OCI-LY1 (cell line): ENCODE results near the gene HYAL4.
"Not testable (repeated sequence)": the region's sequence is repeated elsewhere in the genome, so short reads cannot be mapped to it uniquely, and the experiment has no call there.

Source experiments
- H2AFZ ChIP-seq: fragments of 200-600 bp; sonication (generic), shearing (Covaris generic); 2 replicates; pipeline ENCODE4 v1.6.0; 2014; ENCODE audit warnings: antibody characterized with exemption, mild to moderate bottlenecking, low read length
- H3F3A ChIP-seq: fragments of 200-600 bp; sonication (generic), shearing (Covaris generic); 2 replicates; pipeline ENCODE4 v1.6.0; 2014; ENCODE audit warnings: mild to moderate bottlenecking, antibody characterized with exemption, low read length, moderate library complexity; ENCODE audit not compliant: insufficient read depth
- H3K27ac ChIP-seq: fragments of 200-600 bp; sonication (generic); 2 replicates; pipeline ENCODE4 v1.5.1; 2014; ENCODE audit warnings: low read length, mixed run types, mild to moderate bottlenecking, low read depth; ENCODE audit not compliant: poor library complexity, severe bottlenecking
- H3K27me3 ChIP-seq: fragments of 200-600 bp; sonication (generic); 2 replicates; pipeline ENCODE4 v1.6.0; 2014; ENCODE audit warnings: antibody characterized with exemption, mild to moderate bottlenecking, low read length, moderate library complexity; ENCODE audit not compliant: insufficient read depth
- H3K36me3 ChIP-seq: fragments of 200-600 bp; sonication (generic); 2 replicates; pipeline ENCODE4 v1.6.1; 2014; ENCODE audit warnings: mild to moderate bottlenecking, antibody characterized with exemption, low read length, moderate library complexity, mixed read lengths; ENCODE audit not compliant: insufficient read depth
- H3K4me1 ChIP-seq: fragments of 200-600 bp; sonication (generic); 2 replicates; pipeline ENCODE4 v1.5.1; 2014; ENCODE audit warnings: mild to moderate bottlenecking, low read length, moderate library complexity; ENCODE audit not compliant: insufficient read depth, severe bottlenecking
- H3K4me2 ChIP-seq: fragments of 200-600 bp; sonication (generic), shearing (Covaris generic); 2 replicates; pipeline ENCODE4 v1.6.1; 2014; ENCODE audit warnings: low read length
- H3K4me3 ChIP-seq: fragments of 200-600 bp; sonication (generic); 2 replicates; pipeline ENCODE4 v1.5.1; 2014; ENCODE audit warnings: low read length, low read depth, mild to moderate bottlenecking, mixed read lengths; ENCODE audit not compliant: poor library complexity, severe bottlenecking
- H3K79me2 ChIP-seq: fragments of 200-600 bp; shearing (Covaris generic); 2 replicates; pipeline ENCODE4 v1.6.1; 2016; ENCODE audit warnings: mixed run types, low read length, mixed read lengths; ENCODE audit not compliant: insufficient read depth
- H3K9ac ChIP-seq: fragments of 200-600 bp; sonication (generic), shearing (Covaris generic); 2 replicates; pipeline ENCODE4 v1.6.1; 2014; ENCODE audit warnings: mild to moderate bottlenecking, low read length, mixed read lengths
- H3K9me2 ChIP-seq: fragments of 200-600 bp; sonication (generic), shearing (Covaris generic); 2 replicates; pipeline ENCODE4 v1.6.1; 2014; ENCODE audit warnings: low read depth, mild to moderate bottlenecking, low read length, mixed read lengths
- H3K9me3 ChIP-seq: fragments of 200-600 bp; shearing (Covaris generic); 2 replicates; pipeline ENCODE4 v1.6.1; 2014; ENCODE audit warnings: low read length, mixed read lengths
- H4K20me1 ChIP-seq: fragments of 200-600 bp; sonication (generic), shearing (Covaris generic); 2 replicates; pipeline ENCODE4 v1.6.0; 2016; ENCODE audit warnings: mild to moderate bottlenecking, low read length; ENCODE audit not compliant: insufficient read depth
- EZH2 ChIP-seq: fragments of 200-600 bp; sonication (generic), shearing (Covaris generic); IDR thresholded peaks from 2 replicates; pipeline ENCODE4 v1.8.0; 2017; ENCODE audit warnings: borderline replicate concordance, mixed run types, mild to moderate bottlenecking, antibody characterized with exemption, low read length, moderate library complexity, mixed read lengths
- TF ChIP-seq, protein P1 (sequence below): fragments of 200-600 bp; sonication (generic), shearing (Covaris generic); IDR thresholded peaks from 2 replicates; pipeline ENCODE4 v1.5.1; 2017; ENCODE audit warnings: mild to moderate bottlenecking, antibody characterized with exemption, low read length, moderate library complexity, mixed read lengths

HYAL4 gene

DNA sequence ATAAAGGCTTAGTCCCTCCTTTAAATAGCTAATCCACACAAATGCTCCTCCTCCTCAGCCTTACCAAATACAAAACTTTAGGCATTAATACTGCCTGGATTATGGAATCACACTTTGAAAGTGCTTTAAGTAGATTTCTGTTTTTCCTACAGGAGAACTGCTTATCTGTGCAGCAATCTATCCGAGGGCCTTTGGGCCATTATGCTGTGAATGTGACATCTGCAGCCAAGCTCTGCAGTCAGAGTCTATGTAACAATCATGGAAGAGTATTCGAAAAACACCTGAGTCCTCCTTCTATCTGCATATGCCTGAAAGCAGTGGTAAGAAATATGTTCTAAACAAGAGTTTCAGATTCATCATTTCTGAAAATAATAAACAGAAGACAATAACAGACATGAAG is 16.2 kb upstream of the HYAL4 start:
- Histone ChIP-seq H3K9ac (no peak overlapping the region), H3K27ac (no peak overlapping the region), H3K4me1 (no peaks in the 10 kb centered on the region), H3K4me3 (no peak overlapping the region), H3F3A (no peaks in the 10 kb centered on the region), H3K36me3 (no peaks in the 10 kb centered on the region), H3K9me2 (no peaks in the 10 kb centered on the region), H3K27me3 (no peaks in the 10 kb centered on the region), H3K4me2 (no peak overlapping the region), H2AFZ (no peak overlapping the region), H4K20me1 (no peaks in the 10 kb centered on the region), H3K79me2 (no peaks in the 10 kb centered on the region), H3K9me3 (no peaks in the 10 kb centered on the region)
- no peak for TF ChIP-seq EZH2
- TF ChIP-seq, protein P1, sequence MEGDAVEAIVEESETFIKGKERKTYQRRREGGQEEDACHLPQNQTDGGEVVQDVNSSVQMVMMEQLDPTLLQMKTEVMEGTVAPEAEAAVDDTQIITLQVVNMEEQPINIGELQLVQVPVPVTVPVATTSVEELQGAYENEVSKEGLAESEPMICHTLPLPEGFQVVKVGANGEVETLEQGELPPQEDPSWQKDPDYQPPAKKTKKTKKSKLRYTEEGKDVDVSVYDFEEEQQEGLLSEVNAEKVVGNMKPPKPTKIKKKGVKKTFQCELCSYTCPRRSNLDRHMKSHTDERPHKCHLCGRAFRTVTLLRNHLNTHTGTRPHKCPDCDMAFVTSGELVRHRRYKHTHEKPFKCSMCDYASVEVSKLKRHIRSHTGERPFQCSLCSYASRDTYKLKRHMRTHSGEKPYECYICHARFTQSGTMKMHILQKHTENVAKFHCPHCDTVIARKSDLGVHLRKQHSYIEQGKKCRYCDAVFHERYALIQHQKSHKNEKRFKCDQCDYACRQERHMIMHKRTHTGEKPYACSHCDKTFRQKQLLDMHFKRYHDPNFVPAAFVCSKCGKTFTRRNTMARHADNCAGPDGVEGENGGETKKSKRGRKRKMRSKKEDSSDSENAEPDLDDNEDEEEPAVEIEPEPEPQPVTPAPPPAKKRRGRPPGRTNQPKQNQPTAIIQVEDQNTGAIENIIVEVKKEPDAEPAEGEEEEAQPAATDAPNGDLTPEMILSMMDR, result no peak

DNA sequence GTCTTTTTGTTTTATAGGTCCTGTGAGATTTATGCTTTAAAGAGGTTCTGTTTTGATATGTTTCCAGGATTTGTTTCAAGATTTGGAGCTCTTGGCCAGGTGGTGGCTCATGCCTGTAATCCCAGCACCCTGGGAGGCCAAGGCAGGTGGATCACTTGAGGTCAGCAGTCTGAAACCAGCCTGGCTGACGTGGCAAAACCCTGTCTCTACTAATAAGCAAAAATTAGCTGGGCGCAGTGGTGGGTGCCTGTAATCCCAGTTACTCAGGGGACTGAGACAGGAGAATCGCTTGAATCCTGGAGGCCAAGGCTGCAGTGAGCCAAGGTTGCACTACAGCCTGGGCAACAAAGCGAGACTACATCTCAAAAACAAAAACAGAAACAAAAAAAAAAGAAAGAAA is 8.3 kb upstream of the HYAL4 start:
- Histone ChIP-seq H3K79me2 (no peaks in the 10 kb centered on the region), H3K9ac (no peak overlapping the region), H3K4me2 (no peak overlapping the region), H2AFZ (no peak overlapping the region), H3K27ac (no peak overlapping the region), H3K27me3 (no peaks in the 10 kb centered on the region), H3K9me3 (no peaks in the 10 kb centered on the region), H3K36me3 (no peaks in the 10 kb centered on the region), H3F3A (no peaks in the 10 kb centered on the region), H3K4me3 (no peak overlapping the region), H4K20me1 (no peaks in the 10 kb centered on the region), H3K9me2 (no peaks in the 10 kb centered on the region), H3K4me1 (no peaks in the 10 kb centered on the region)
- TF ChIP-seq, protein P1, result no peak
- no peak for TF ChIP-seq EZH2

DNA sequence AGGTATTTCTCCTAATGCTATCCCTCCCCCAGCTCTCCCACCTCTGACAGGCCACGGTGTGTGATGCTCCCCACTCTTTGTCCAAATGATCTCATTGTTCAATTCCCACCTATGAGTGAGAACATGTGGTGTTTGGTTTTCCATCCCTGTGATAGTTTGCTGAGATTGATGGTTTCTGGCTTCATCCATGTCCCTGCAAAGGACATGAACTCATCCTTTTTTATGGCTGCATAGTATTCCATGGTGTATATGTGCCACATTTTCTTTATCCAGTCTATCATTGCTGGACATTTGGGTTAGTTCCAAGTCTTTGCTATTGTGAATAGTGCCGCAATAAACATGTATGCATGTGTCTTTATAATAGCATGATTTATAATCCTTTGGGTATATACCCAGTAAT is 5.9 kb upstream of the HYAL4 start:
- H3K9ac ChIP-seq, H2AFZ ChIP-seq, H3K4me3 ChIP-seq, H3K9me2 ChIP-seq, H3K4me1 ChIP-seq, H3K27ac ChIP-seq, H3K27me3 ChIP-seq, H4K20me1 ChIP-seq, H3K4me2 ChIP-seq, H3F3A ChIP-seq, H3K36me3 ChIP-seq, H3K9me3 ChIP-seq, H3K79me2 ChIP-seq: not testable (repeated sequence)

DNA sequence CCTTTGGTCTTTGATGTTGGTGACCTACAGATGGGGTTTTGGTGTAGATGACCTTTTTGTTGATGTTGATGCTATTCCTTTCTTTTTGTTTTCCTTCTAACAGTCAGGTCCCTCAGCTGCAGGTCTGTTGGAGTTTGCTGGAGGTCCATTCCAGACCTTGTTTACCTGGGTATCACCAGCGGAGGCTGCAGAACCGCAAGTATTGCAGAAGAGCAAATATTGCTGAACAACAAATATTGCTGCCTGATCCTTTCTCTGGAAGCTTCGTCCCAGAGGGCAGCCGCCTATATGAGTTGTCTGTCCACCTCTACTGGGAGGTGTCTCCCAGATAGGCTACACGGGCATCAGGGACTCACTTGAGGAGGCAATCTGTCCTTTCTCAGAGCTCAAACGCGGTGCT is 827 bp upstream of the HYAL4 start:
- H3K4me2 ChIP-seq, H4K20me1 ChIP-seq, H3K79me2 ChIP-seq, H3K9me3 ChIP-seq, H2AFZ ChIP-seq, H3F3A ChIP-seq, H3K27me3 ChIP-seq, H3K9ac ChIP-seq, H3K4me3 ChIP-seq, H3K27ac ChIP-seq, H3K36me3 ChIP-seq, H3K4me1 ChIP-seq, H3K9me2 ChIP-seq: not testable (repeated sequence)
